C4-2B (cell line): ENCODE results near the gene MSL3B.

Experiments
- CTCF ChIP-seq: fragments of 450-650 bp; conservative IDR thresholded peaks from 2 replicates; pipeline ENCODE4 v1.5.1; 2017; ENCODE audit warnings: mild to moderate bottlenecking
- ZFX ChIP-seq: fragments of 450-650 bp; IDR thresholded peaks from 2 replicates; pipeline ENCODE4 v1.6.1; 2017

- TF ChIP-seq CTCF = no peak
- TF ChIP-seq ZFX = no peak
These were observed 46.5 kb downstream of the MSL3B start for GRCh38 chr2:233821709-233822100.
